SK-N-MC (cell line): ENCODE measurements around the gene TIMM50.

Experiments used
- EZH2 ChIP-seq: fragments of 200-600 bp; sonication (generic); IDR thresholded peaks from one replicate; pipeline ENCODE4 v1.6.1; 2017; ENCODE audit warnings: antibody characterized with exemption
- FOXP2 ChIP-seq: optimal IDR thresholded peaks from 2 replicates; pipeline ENCODE3; 2011; ENCODE audit warnings: mild to moderate bottlenecking, moderate library complexity; ENCODE audit not compliant: insufficient read depth; ENCODE audit errors: extremely low read length, control extremely low read depth

- TF ChIP-seq EZH2, result no peak
- TF ChIP-seq FOXP2, result no peak
Measured at GRCh38 chr19:39539165-39539517, 58.5 kb downstream of the TIMM50 start.
